Endodermal cell (in vitro differentiated cells): ENCODE measurements around the gene HABP2. TPM values are rescaled to one million over a fixed set of nuclear protein-coding genes. Genes with fewer than 3 reads are reported as not detected.

Experiments used
- DNase-seq: peaks from one replicate; pipeline ENCODE4 v3.0.0-alpha.2; 2017
- H3K27ac ChIP-seq: 2 replicates; pipeline ENCODE4 v1.5.1; 2013; ENCODE audit warnings: mild to moderate bottlenecking, low read depth, low read length, moderate library complexity
- H3K27me3 ChIP-seq: 2 replicates; pipeline ENCODE4 v1.6.1; 2013; ENCODE audit warnings: mild to moderate bottlenecking, low read length, moderate library complexity; ENCODE audit not compliant: insufficient read depth, control insufficient read depth, poor library complexity, severe bottlenecking
- H3K36me3 ChIP-seq: 2 replicates; pipeline ENCODE4 v1.7.0; 2013; ENCODE audit warnings: mild to moderate bottlenecking, low read length, moderate library complexity; ENCODE audit not compliant: control insufficient read depth, insufficient read depth
- H3K4me1 ChIP-seq: one replicate; pipeline ENCODE4 v1.7.0; 2013; ENCODE audit warnings: low read length; ENCODE audit not compliant: control insufficient read depth, insufficient read depth
- H3K4me3 ChIP-seq: 2 replicates; pipeline ENCODE4 v1.5.1; 2013; ENCODE audit warnings: mild to moderate bottlenecking, low read length, moderate library complexity
- H3K9ac ChIP-seq: 2 replicates; pipeline ENCODE4 v1.6.1; 2013; ENCODE audit warnings: mild to moderate bottlenecking, low read length, moderate library complexity; ENCODE audit not compliant: poor library complexity, severe bottlenecking; ENCODE audit errors: extremely low read depth
- H3K9me3 ChIP-seq: 2 replicates; pipeline ENCODE4 v1.6.1; 2013; ENCODE audit warnings: mild to moderate bottlenecking, low read length, moderate library complexity; ENCODE audit not compliant: control insufficient read depth
- H3K27ac Mint-ChIP-seq: 2 replicates; pipeline ENCODE4 v1.8.0; 2020; ENCODE audit warnings: mixed read lengths
- H3K27me3 Mint-ChIP-seq: 2 replicates; pipeline ENCODE4 v1.8.0; 2021; ENCODE audit warnings: mild to moderate bottlenecking, mixed read lengths; ENCODE audit not compliant: insufficient read depth
- H3K36me3 Mint-ChIP-seq: 2 replicates; pipeline ENCODE4 v1.8.0; 2020; ENCODE audit warnings: low read depth, mixed read lengths
- H3K4me1 Mint-ChIP-seq: 2 replicates; pipeline ENCODE4 v1.8.0; 2020; ENCODE audit warnings: mixed read lengths
- H3K4me3 Mint-ChIP-seq: 2 replicates; pipeline ENCODE4 v1.8.0; 2020; ENCODE audit warnings: mild to moderate bottlenecking, moderate library complexity, mixed read lengths
- H3K9me3 Mint-ChIP-seq: 2 replicates; pipeline ENCODE4 v1.8.0; 2020; ENCODE audit warnings: mild to moderate bottlenecking, mixed read lengths
- WGBS, 2 experiments: methylation state at CpG; one replicate each; pipeline versions ENCODE4 v1.1.5 to v1.1.7; 2013; ENCODE audit warnings: missing lambda C conversion rate in 2 of 2, mixed read lengths in 1 of 2; ENCODE audit not compliant: insufficient coverage in 1 of 2, insufficient read length in 1 of 2; 5-methylcytosine and 5-hydroxymethylcytosine counted together
- total RNA-seq, 2 donors: library from RNA; stranded (reverse); fragmentation: NEBNext Ultra II Directional in 1 of 2; extraction: Animal tissue kit (Norgen Biotek cat#: 25700) in 1 of 2; gene quantifications; 2 replicates in 1 of 2; 3 replicates in 1 of 2; pipeline ENCODE4 v1.2.1, GENCODE V29; 2021
- TF ChIP-seq, protein P1 (sequence below): fragments of 200-600 bp; sonication (generic); conservative IDR thresholded peaks from 2 replicates; pipeline ENCODE4 v1.5.0; 2021; ENCODE audit warnings: antibody characterized with exemption, mild to moderate bottlenecking

The HABP2 gene
- total RNA-seq, 2 donors from 2014 or later, result 0.71 to 1.6 TPM

DNA sequence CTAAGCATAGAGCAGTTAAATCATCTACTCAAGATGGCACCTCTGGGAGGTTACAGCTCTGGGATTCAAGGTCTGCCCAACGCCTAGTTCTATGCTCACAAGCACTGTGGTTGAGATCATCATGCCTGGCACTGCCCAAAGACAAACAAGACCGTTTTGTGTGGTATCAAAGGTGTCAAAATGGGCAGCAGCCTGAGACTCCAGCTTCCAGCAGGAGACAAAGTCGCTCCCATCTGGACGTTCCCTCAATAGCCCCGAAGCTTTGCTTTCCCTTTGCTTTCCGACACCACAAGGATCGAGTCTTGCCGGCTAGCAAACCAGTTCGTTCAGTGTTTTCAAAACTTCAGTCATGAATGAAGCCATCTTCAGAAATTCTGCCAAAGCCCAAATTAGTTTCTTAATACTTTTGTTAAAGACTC, 5.1 kb downstream of the HABP2 start:
- peak overlapping the region; percentile 2 for H3K9ac ChIP-seq
- peaks cover 32% of the 10 kb centered on the region for H3K4me1 ChIP-seq
- peak; percentile 73 for DNase-seq
- 17 to 18% methylated on average over 8 to 9 of the region's 9 CpGs for WGBS, 2 experiments
- H3K27me3 ChIP-seq, result no peaks in the 10 kb centered on the region
- H3K36me3 ChIP-seq, result no peaks in the 10 kb centered on the region
- Mint-ChIP-seq H3K9me3 (no peaks in the 10 kb centered on the region), H3K36me3 (no peaks in the 10 kb centered on the region), H3K27me3 (peaks cover 79% of the 10 kb centered on the region), H3K4me3 (peak overlapping the region; percentile 28), H3K4me1 (peaks cover 76% of the 10 kb centered on the region), H3K27ac (peak overlapping the region; percentile 97)
- peak overlapping the region; percentile 14 for H3K4me3 ChIP-seq
- no peaks in the 10 kb centered on the region for H3K9me3 ChIP-seq
- TF ChIP-seq, protein P1, sequence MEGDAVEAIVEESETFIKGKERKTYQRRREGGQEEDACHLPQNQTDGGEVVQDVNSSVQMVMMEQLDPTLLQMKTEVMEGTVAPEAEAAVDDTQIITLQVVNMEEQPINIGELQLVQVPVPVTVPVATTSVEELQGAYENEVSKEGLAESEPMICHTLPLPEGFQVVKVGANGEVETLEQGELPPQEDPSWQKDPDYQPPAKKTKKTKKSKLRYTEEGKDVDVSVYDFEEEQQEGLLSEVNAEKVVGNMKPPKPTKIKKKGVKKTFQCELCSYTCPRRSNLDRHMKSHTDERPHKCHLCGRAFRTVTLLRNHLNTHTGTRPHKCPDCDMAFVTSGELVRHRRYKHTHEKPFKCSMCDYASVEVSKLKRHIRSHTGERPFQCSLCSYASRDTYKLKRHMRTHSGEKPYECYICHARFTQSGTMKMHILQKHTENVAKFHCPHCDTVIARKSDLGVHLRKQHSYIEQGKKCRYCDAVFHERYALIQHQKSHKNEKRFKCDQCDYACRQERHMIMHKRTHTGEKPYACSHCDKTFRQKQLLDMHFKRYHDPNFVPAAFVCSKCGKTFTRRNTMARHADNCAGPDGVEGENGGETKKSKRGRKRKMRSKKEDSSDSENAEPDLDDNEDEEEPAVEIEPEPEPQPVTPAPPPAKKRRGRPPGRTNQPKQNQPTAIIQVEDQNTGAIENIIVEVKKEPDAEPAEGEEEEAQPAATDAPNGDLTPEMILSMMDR, result no peak
- no peak overlapping the region for H3K27ac ChIP-seq

DNA sequence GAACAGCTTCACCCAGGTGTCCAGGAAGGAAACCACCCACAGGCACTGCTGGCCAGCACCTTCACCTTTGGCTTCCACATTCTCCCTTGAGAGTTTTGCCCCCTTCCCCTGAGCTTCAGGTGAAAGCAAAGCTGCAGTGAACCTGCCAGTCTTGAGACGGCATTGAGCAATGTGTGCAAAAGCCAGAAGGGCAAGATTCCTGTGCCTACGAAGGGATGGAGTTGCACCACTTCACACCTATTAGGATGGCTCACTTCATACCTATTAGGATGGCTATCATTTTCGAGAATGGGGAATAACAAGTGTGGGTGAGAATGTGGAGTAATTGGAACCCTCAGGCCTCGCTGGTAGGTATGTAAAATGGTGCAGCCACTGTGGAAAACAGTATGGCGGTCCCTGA, 7.2 kb downstream of the HABP2 start:
- Histone ChIP-seq H3K4me1 (peaks cover 26% of the 10 kb centered on the region), H3K9ac (no peak overlapping the region), H3K4me3 (no peak overlapping the region), H3K9me3 (no peaks in the 10 kb centered on the region), H3K27ac (no peak overlapping the region), H3K27me3 (no peaks in the 10 kb centered on the region), H3K36me3 (no peaks in the 10 kb centered on the region)
- TF ChIP-seq, protein P1, result no peak
- peaks cover 61% of the 10 kb centered on the region for H3K27me3 Mint-ChIP-seq
- no peak overlapping the region for H3K4me3 Mint-ChIP-seq
- WGBS, 2 experiments, result 84 to 88% methylated on average over 4 to 5 of the region's 5 CpGs
- H3K9me3 Mint-ChIP-seq, result no peaks in the 10 kb centered on the region
- no peak overlapping the region for H3K27ac Mint-ChIP-seq
- H3K36me3 Mint-ChIP-seq, result no peaks in the 10 kb centered on the region
- H3K4me1 Mint-ChIP-seq, result peaks cover 65% of the 10 kb centered on the region
- no peak for DNase-seq

DNA sequence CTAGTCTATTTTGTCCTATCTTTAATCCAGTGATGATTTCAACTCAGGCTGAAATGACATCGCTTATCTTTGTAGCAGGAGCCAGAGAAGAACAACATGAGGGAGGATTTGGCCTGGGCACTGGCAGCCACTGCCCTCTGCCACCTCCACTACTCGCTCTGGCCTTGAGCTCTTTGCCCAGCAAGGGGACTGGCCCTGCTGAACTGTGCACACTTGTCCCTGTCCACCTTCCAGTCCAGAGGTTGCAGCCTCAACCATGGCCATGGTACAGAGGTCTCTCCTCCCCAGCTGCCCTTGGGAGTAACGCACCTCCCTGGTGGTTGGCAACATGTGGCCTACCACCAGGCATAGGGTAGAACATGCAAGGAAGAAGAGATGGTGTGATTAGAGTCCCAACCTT, 8.4 kb downstream of the HABP2 start:
- Histone ChIP-seq H3K27ac (no peak overlapping the region), H3K9me3 (no peaks in the 10 kb centered on the region), H3K27me3 (no peaks in the 10 kb centered on the region), H3K36me3 (no peaks in the 10 kb centered on the region), H3K4me1 (peaks cover 18% of the 10 kb centered on the region), H3K4me3 (no peak overlapping the region), H3K9ac (no peak overlapping the region)
- TF ChIP-seq, protein P1, result no peak
- Mint-ChIP-seq H3K36me3 (no peaks in the 10 kb centered on the region), H3K4me1 (peaks cover 64% of the 10 kb centered on the region), H3K27ac (no peak overlapping the region), H3K27me3 (peaks cover 52% of the 10 kb centered on the region), H3K4me3 (no peak overlapping the region), H3K9me3 (no peaks in the 10 kb centered on the region)
- no peak for DNase-seq
- WGBS, 2 experiments, result 93 to 100% methylated on average over 1 to 3 of the region's 3 CpGs
